ENCODE measurements around the gene DRAM1. TPM values are rescaled to one million over a fixed set of nuclear protein-coding genes. Genes with fewer than 3 reads are reported as not detected.
A peak's percentile ranks its signal among the peaks of the same experiment; 100 is the strongest.
"Not testable (repeated sequence)": the region's sequence is repeated elsewhere in the genome, so short reads cannot be mapped to it uniquely, and the experiment has no call there.

The DRAM1 gene
- polyA plus RNA-seq, 10 donors, result 2.7 to 4.6 (median 4.3) TPM

DNA sequence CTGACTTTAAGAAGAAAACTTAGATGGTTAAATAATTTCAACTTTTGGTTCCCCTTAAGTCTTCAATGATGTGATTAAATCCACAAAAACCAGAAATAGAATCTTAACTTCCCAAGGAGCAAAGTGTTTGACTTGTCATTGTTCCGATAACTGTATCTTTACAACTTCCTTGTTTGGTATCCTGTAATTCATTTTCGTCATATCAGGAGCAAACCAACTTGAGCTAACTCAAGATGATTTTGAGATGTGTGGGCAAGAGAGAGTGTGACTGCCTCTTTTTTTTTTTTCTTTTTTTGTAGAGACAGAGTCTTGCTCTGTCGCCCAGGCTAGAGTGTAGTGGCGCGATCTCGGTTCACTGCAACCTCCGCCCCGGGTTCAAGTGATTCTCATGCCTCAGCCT, 25.3 kb downstream of the DRAM1 start:
- DNase-seq, result no peak

DNA sequence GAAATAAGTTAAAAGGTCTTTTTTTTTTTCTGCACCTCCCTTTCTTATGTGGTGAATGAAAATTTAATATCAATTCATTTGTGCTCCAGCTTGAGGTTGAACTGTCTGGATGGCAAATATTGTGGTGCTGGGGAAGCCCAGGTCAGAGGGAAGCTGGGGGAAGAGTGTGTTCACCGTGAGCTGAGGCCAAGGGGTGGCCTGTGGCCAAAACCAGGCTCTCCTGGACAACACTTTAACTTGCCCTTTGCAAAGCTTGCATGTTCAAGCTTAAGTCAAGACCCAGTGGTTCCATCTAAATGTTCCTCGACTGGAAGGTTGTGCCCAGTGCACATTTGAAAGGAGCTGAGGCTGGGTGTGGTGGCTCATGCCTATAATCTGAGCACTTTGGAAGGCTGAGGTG, 28.8 kb downstream of the DRAM1 start:
- no peak for DNase-seq

DNA sequence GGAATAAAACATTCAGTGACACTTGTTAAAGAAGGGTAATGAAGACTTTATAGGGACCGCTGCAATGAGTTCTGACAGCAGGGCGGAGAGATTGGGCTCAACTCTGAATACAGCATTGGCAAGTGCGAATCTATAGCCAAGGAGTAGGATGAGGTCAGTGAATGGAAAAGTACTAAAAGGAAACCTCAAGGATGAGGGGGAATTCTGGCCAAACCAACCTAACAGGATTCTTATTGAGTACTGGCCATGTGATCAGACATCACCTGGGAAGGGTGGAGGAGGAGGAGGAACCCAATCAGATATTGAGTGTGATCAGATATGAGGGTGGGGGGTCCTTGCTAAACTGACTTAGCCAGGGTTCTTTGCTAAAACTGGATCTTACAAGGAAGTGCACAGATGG, 31.0 kb downstream of the DRAM1 start:
- no peak for DNase-seq

DNA sequence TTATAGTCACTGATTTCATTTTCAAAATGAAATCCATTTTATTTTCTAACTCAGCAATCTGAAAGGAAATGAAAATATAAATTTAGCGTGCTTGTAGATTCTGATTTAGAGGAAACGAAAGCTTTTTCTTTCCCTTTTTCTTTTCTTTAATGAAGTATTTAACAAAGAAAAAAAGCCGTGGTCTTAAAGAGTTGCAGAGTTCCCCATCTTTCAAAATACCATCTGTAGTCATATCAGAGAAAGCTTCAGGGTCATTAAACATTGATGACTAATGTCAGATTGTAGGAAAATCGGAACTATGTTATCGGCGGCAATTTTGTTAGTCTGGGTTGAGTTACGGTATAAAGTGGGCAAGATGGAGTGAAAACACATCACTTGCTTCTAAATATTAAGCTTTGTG, 32.3 kb downstream of the DRAM1 start:
- DNase-seq, result no peak

DNA sequence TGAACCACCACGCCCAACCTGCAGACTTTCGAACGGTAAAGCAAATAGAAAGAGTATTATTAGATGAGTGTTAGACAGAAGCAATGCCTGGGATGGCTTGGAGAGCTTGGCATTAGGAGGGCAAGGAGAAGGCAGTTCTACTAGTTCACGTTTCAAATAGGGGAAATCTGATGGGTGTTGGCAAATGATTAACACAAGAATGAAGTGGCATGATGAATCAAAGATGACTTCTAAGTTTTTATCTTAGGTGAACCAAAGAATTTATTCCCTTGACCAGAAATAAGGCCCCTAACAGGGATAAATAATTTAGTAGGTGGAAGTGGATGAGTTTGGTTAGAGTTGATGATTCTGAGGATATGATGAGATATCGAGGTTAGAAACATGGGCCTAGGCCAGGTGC, 38.5 kb downstream of the DRAM1 start:
- DNase-seq, result no peak

DNA sequence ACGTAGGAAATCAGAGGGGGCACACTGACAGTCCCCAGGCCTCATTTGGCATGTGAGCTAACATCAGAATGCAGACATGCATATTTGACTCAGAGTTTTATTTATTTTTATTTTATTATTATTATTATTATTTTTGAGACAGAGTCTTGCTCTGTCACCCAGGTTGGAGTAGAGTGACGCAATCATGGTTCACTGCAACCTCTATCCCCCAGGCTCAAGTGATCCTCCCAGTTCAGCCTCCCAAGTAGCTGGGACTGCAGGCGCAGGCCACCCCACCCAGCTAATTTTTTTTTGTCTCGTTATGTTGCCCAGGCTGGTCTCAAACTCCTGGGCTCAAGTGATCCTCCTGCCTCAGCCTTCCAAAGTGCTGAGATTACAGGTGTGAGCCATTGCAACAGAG, 41.4 kb downstream of the DRAM1 start:
- DNase-seq, result not testable (repeated sequence)

DNA sequence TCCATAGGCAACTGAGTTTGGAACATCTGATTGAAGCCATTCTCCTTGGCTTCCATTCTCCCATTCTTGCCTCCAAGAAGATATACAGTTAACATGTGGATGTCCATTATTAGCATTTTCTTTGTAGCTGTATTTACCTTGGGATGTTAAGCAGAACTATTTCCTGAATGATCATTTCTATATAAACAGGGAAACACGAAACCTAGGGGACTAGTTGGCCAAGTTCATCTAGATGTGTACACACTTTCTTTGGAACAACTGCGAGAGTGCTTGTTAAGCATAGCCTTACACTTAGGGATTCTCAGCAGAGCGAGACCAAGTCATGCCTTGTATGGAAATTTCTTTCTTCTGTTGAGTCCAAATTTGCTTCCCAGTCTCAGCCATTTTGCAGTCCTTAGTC, 42.1 kb downstream of the DRAM1 start:
- DNase-seq, result peak in 1 of 3 donors; percentile 19

DNA sequence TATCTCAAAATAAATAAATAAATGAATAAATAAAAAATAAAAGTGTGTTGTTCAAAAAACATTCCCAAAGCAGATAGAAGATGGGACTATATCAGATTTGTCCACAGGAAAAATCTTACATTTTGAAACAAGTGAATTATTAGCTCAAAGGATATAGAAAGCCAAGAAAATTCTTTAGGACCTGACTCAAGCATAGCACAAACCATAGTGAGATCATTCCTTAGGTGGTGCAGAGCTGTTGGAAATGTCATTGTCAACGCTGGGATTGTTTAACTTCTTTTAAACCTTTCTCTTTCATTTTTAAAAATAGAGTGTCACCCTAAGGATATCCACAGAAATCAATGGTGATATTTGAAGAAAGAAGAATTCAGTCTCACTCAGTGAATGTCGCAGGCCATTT, 43.5 kb downstream of the DRAM1 start:
- no peak for DNase-seq

DNA sequence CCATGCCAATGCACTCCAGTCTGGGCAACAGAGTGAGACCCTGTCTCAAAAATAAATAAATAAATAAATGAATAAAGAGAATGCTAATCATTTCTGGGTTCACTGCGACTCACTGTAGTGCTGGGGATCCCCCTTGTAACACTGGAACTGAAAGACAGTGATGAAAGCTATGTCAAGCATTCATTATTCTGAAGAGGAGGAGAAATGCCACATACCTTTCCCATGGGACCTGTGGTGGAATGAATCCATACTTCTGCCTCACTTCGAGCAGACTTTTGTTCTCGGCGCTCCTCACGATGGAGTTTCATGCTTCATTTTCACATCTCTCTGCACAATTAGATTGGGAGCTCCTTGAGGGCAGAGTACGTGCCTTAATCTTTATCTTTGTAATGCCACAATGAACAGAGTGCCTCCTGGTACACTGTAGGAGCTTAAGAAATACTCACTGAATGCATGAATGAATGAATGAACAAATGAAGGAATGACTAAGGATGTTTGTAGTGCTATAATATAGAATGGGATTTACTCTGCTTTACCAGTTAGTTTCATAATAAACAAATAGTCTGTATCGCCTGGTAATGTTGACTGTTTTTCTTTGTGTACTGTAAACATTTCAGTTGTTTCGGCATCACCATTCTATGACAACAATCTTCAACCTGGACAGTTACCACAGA, 45.8 kb downstream of the DRAM1 start:
- DNase-seq, result no peak

DNA sequence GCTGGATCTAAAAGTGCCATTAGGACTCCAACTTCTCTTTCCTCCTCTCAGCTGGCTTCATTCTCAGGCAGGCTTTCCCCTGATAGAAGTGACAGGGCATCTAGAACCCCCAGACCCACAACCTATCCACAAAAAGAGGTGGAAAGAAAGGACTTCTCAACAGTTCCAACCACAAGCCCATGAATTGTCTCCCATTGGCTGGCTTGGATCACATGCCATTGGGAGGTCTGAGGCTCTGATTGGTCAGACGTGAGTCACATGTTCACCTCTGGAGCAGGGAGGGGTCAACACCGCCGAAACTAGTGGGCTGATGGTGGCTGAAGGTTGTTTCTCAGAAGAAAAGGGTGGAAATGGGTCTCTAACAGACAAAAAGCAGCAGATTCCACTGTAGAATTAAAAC, 47.2 kb downstream of the DRAM1 start:
- no peak for DNase-seq

DNA sequence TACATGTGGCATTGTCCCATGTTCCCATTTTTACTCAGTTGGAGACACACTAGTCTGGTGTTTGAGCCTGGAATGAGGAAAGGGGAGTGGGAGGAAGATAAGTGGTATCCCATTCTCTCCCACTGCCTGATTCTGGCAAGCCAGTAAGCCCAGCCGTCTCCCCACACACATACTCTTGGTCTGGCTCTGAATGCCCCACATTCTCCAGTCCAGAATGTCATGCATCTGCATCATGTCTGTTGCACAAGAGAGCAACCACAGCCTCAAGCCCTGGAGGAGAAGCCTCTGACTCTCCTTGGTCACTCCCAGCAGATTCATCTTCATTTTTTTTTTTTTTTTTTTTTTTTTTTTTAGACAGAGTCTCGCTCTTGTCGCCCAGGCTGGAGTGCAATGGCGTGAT, 48.0 kb downstream of the DRAM1 start:
- peak in 1 of 3 donors; percentile 90 for DNase-seq

DNA sequence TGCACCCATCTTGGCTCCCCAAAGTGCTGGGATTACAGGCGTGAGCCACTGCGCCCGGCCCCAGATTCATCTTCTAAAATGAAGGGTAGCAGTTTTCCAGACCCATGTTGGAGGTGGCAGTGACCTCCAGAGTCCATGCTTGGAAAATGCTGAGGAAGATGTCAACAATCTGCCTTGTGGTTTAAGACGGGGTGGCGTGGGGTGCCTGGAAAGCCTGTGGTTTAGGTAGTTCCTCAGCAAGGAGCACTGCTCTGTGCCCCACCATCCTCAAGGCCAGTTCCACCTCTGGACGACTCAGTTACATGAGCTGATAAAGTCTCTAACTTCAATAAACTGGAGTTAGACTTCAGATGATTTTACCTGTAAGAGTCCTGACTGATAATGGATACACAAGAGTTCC, 48.6 kb downstream of the DRAM1 start:
- no peak for DNase-seq

DNA sequence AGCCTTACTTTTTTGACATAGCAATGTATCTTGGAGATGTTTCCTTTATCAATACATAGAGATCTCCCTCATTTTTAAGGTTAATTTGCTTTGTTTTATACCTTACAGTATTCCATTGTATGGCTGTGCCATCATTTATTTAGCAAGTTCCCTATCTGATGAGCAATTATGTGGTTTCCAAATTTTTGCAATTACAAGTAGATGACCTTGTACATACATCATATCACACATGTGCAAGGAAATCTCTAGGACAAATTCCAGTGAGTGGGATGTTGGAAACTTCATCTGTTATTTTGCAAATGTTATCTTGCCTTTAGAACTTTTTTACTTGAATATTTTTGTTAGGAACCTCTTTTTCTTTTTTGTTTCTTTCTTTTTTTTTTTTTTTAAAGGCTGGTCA, 49.7 kb downstream of the DRAM1 start:
- no peak for DNase-seq

DNA sequence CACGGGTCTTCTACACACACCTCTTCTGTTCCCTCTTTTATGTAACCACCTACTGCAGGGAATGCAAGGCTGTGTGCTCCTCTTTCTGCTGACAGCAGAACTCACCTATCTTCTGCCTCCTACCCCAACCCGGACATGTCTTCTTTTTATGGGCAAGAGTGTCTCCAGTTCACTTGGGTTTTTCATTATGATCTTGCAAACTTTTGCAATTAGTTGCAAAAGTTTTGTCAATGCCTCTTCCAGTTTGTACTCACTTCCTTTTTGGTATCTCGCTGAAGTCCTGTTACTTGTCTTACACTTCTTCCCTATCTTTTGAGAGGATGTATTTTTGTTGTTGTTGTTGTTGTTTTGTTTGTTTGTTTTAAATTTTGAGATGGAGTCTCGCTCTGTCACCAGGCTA, 50.6 kb downstream of the DRAM1 start:
- DNase-seq, result no peak

DNA sequence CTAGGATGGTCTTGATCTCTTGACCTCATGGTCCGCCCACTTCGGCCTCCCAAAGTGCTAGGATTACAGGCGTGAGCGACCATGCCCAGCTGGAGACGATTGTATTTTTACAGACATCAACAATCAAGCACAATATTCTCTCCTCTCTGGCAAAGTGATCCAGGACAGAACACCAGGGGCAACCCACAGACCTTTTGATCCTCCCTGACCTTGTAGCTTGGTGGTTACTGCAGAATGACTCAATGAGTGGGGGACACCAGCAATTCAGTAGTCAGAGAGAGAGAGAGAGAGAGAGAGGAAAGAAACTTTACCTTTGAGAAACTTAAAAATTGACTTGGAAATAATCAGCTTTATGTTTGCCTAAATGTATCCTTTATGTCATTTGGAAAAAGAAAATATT, 51.2 kb downstream of the DRAM1 start:
- DNase-seq, result no peak

DNA sequence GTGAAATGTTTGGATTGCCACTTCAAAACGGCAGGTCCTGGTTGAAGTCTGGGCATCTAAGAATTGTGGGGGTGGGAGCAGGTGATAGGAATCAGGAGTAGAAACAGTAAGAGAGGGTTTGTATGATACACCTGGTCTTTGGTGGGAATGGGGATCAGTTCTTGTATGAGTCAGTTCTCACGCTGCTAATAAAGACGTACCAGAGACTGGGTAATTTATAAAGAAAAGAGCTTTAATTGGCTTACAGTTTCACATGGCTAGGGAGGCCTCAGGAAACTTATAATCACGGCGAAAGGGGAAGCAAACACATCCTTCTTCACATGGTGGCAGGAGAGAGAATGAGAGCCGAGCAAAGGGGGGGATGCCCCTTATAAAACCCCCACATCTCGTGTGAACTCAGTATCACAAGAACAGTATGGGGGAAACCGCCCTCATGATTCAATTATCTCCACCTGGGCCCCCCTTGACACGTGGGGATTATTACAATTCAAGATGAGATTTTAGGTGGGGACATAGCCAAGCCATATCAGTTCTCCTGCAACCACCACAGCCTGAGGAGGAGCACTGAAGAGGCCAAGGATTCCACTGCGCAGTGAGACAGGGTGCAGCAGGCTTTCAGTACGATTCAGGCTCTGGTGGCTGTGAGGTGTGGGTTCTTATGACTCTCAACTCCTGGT, 52.1 kb downstream of the DRAM1 start:
- DNase-seq, result no peak

DNA sequence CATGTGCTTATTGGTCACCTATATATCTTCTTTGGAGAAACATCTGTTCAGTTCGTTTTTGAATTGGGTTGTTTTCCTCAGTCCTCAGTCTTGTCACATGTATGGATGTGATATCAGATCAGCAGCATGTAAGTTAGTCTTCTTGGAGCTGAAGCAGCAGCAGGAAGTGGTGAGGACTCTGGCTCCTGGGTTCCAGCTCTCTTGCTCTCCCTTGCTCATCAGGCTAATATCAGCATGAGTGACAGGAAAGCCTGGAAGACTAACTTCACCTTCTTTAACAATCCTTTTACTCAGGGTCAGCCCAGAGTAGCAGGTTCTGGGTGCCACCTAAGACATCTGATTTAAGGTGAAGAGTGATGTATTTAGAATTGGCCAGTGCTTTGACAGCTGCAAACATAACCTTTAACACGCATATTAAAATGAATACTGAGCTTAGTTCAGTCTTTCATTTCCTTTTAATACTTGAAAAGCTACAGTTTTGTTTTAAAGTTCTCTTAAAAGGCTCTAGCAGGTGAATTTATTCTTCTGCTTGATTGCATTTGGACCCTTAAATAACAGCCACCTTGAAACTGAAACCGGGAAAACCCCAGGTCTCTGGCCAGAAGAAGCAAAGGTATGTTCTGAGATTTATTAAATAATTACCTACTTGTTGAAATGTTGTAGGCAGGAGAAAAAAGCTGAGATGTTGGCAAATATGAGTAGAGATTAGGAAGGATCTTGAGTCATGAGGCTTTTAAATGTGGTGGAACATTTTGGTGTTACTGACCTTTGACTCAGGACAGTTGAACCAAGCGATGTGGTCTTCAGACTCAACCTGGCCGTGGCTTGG, 54.3 kb downstream of the DRAM1 start:
- no peak for DNase-seq

DNA sequence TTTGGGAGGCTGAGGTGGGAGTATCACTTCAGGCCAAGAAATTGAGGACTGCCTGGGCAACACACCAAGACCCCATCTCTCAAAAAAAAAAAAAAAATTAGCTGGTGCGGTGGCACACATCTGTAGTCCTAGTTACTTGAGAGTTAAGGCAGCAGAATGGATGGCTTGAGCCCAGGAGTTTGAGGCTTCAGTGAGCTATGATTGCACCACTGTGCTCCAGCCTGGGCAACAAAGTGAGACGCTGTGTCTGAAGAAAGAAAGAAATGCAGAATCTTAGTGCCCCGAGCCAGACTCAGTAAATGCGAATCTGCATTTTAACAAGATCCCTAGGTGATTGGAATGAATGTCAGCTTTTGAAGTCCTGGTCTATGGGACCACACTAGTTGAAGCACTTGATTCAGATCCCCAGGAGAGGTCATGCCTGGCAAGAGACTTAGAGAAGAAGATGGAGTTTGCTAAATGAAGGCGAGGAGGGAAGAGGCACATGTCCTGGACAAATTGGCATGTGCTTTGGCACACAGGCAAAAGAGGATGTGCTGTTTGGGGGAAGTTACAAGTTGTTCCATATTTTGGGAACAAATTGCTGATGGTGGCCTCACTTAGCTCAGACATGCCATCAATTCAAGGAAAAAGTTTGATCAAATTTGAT, 56.6 kb downstream of the DRAM1 start:
- DNase-seq, result no peak

DNA sequence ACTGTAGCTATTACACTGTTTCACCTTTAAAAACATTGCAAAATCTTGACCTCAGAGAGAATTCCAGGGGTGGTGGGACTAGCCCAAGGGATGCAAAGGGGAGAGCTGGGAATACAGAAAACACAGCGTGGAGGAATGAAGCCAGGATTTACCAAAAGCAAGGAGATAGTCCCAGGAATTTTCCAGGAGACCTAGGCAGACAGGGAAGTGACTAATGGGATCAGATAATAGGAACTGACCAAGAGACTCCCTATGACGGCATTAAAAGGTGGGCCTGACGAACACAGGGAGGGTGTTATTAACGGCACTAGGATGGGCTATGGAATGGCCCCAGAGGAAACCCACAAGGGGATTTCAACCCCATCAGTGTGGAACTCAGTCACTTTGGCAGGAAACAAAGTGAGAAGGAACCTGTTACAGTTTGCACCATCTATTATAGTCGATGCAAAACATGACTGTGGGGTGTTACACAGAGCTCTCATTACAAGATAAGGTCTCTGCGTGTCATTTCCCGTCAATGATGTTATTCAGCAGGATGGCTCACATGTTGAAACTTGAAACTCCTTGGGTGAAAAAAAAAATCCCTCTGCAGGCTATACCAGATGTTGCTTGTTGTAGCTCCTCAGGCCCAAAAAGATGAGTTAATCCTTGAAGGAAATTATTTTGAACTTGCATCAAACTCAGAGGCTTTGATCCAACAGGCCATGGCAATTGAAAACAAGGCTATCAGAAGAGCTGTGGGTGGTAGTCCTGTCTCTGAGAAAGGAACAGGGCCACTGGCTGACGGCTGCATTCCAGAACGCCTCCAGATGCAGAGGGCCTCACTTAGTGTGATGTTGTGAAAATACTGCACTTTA, 58.7 kb downstream of the DRAM1 start:
- DNase-seq, result peak; percentile 64 to 83 (median 78)

DNA sequence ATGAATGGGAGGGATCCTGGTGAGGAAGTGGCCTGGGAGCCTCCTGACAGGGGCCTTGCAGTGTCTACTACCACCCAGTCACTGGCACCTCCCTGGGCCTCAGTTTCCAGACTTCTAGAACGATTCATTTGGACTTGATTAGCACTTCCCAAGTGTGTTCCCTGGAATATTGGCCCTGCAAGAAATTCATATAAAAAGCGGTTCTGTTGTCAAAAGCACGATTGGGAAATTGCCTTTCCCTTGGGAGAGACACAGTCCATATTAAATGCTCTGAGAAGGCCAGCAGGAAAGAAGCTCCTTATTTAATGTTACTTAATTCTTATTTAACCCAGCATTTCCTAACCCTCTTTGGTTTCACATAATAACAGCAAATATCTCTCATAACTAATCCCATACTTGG, 61.9 kb downstream of the DRAM1 start:
- DNase-seq, result peak in 1 of 3 donors; percentile 24

DNA sequence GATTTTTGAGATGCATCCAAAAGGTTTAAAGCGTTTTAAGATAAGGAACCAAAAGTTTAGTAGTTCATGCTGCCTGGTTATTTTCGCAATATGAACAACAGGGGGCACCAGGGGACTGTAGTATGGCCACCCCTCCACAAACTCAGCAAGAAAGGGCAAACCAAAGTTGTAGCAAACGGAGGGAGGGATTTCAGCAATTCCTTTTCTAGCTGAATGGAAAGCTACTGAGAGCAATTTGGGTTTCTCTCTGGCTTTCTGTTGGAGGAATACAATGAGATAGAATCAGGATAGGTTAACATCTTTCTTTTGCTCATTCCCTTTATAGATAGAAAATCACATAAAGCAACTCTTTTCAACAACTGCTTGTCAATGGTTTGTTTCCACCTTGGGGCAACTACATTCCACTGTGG, 62.5 kb downstream of the DRAM1 start:
- DNase-seq, result peak; percentile 70 to 90 (median 80)

Data from muscle of back (tissue), 11 donors.